ENCODE results near the gene PAX6.

Gene PAX6

GRCh38 chr11:31796499-31797189 lies 14.5 kb downstream of the PAX6 start:
- DNase-seq: no peak

- no peak for DNase-seq
Observed at GRCh38 chr11:31795706-31796498, 15.2 kb downstream of the PAX6 start.

GRCh38 chr11:31794548-31794947 lies 16.6 kb downstream of the PAX6 start:
- no peak for DNase-seq

GRCh38 chr11:31793264-31793663 lies 17.9 kb downstream of the PAX6 start:
- no peak for DNase-seq

GRCh38 chr11:31792456-31792855 lies 18.7 kb downstream of the PAX6 start:
- DNase-seq: no peak

- DNase-seq: no peak
Observed at GRCh38 chr11:31792036-31792435, 19.1 kb downstream of the PAX6 start.

GRCh38 chr11:31790649-31791048 lies 20.5 kb downstream of the PAX6 start:
- DNase-seq: no peak

- no peak for DNase-seq
Observed at GRCh38 chr11:31788085-31788484, 23.0 kb downstream of the PAX6 start.

- DNase-seq: no peak
Observed at GRCh38 chr11:31786996-31787685, 24.0 kb downstream of the PAX6 start.

GRCh38 chr11:31784611-31785010 lies 26.5 kb downstream of the PAX6 start:
- DNase-seq: no peak

- no peak for DNase-seq
Observed at GRCh38 chr11:31783252-31783651, 27.9 kb downstream of the PAX6 start.

GRCh38 chr11:31782257-31782656 lies 28.9 kb downstream of the PAX6 start:
- no peak for DNase-seq

- DNase-seq: no peak
Observed at GRCh38 chr11:31780480-31780971, 30.6 kb downstream of the PAX6 start.

GRCh38 chr11:31780078-31780477 lies 31.0 kb downstream of the PAX6 start:
- no peak for DNase-seq

- no peak for DNase-seq
Observed at GRCh38 chr11:31779374-31779791, 31.7 kb downstream of the PAX6 start.

GRCh38 chr11:31772412-31772811 lies 38.7 kb downstream of the PAX6 start:
- no peak for DNase-seq

GRCh38 chr11:31770011-31770700 lies 41.0 kb downstream of the PAX6 start:
- DNase-seq: no peak

- DNase-seq: no peak
Observed at GRCh38 chr11:31768749-31769640, 42.1 kb downstream of the PAX6 start.

GRCh38 chr11:31767685-31768084 lies 43.4 kb downstream of the PAX6 start:
- no peak for DNase-seq

GRCh38 chr11:31767066-31767465 lies 44.1 kb downstream of the PAX6 start:
- no peak for DNase-seq

GRCh38 chr11:31764766-31765165 lies 46.4 kb downstream of the PAX6 start:
- no peak for DNase-seq

GRCh38 chr11:31764261-31764660 lies 46.9 kb downstream of the PAX6 start:
- DNase-seq: no peak
